ENCODE results near the gene CMBL.

Gene CMBL

GRCh38 chr5:10337107-10337506 is 29.4 kb upstream of the CMBL start:
- Histone ChIP-seq H3K27ac (no peak overlapping the region), H3K36me3 (no peaks in the 10 kb centered on the region), H3K4me1 (peaks cover 0 to 21% (median 19%) of the 10 kb centered on the region in 4 donors), H3K27me3 (no peaks in the 10 kb centered on the region), H3K9me3 (no peaks in the 10 kb centered on the region), H3K4me3 (no peak overlapping the region)
- intact Hi-C loops (cut with DNase I; ENCODE audit: low total_unique reads): loop anchor here (5.0 kb wide), 1 partner anchor 45 kb away; no protein-coding TSS in a partner anchor
- DNase-seq: no peak
- no peak for TF ChIP-seq CTCF (IDR thresholded peaks at IDR 0.05)

- Histone ChIP-seq H3K9me3 (no peaks in the 10 kb centered on the region), H3K4me3 (no peak overlapping the region), H3K4me1 (peaks cover 0 to 33% (median 31%) of the 10 kb centered on the region in 4 donors), H3K36me3 (no peaks in the 10 kb centered on the region), H3K27me3 (no peaks in the 10 kb centered on the region), H3K27ac (no peak overlapping the region)
- no peak for TF ChIP-seq CTCF (IDR thresholded peaks at IDR 0.05)
- no peak for DNase-seq
- intact Hi-C loops (cut with DNase I; ENCODE audit: low total_unique reads): loop anchor here (5.0 kb wide), 1 partner anchor 44 kb away; no protein-coding TSS in a partner anchor
Observed at GRCh38 chr5:10335711-10336470, 28.2 kb upstream of the CMBL start.

- intact Hi-C loops (cut with DNase I; ENCODE audit: low total_unique reads): loop anchor here (5.0 kb wide), 1 partner anchor 43 kb away; no protein-coding TSS in a partner anchor
Observed at GRCh38 chr5:10334831-10335230, 27.1 kb upstream of the CMBL start.

GRCh38 chr5:10333154-10334006 is 25.7 kb upstream of the CMBL start:
- peak in 1 of 2 donors; percentile 70 for DNase-seq
- H3K4me1 ChIP-seq: peaks cover 8 to 57% (median 50%) of the 10 kb centered on the region in 4 donors
- H3K27ac ChIP-seq: peak overlapping the region; percentile 48 to 66
- peak overlapping the region; percentile 66 to 88 for H3K4me3 ChIP-seq
- H3K36me3 ChIP-seq: no peaks in the 10 kb centered on the region
- H3K9me3 ChIP-seq: no peaks in the 10 kb centered on the region
- intact Hi-C loops (cut with DNase I; ENCODE audit: low total_unique reads): no loop called here
- H3K27me3 ChIP-seq: no peaks in the 10 kb centered on the region
- TF ChIP-seq CTCF (IDR thresholded peaks at IDR 0.05): peak in 1 of 2 experiments; percentile 19

More at GRCh38 chr5:10334831-10335230, 27.1 kb upstream of the CMBL start:
- H3K9me3 ChIP-seq: no peaks in the 10 kb centered on the region
- no peaks in the 10 kb centered on the region for H3K36me3 ChIP-seq
- no peak for DNase-seq
- H3K27ac ChIP-seq: no peak overlapping the region
- peaks cover 8 to 44% (median 41%) of the 10 kb centered on the region in 4 donors for H3K4me1 ChIP-seq
- H3K27me3 ChIP-seq: no peaks in the 10 kb centered on the region
- TF ChIP-seq CTCF (IDR thresholded peaks at IDR 0.05): no peak
- H3K4me3 ChIP-seq: no peak overlapping the region

- H3K4me1 ChIP-seq: peaks cover 8 to 57% (median 50%) of the 10 kb centered on the region in 4 donors
- H3K27ac ChIP-seq: peak overlapping the region in 1 of 2 donors; percentile 67
- H3K9me3 ChIP-seq: no peaks in the 10 kb centered on the region
- TF ChIP-seq CTCF (IDR thresholded peaks at IDR 0.05): no peak
- no peak overlapping the region for H3K4me3 ChIP-seq
- intact Hi-C loops (cut with DNase I; ENCODE audit: low total_unique reads): no loop called here
- no peaks in the 10 kb centered on the region for H3K36me3 ChIP-seq
- DNase-seq: no peak
- no peaks in the 10 kb centered on the region for H3K27me3 ChIP-seq
Observed at GRCh38 chr5:10332301-10332700, 24.6 kb upstream of the CMBL start.

Measured in tibial artery (tissue), 4 donors.